T-helper 2 cell treated with Interferon-gamma antibody and Interleukin-4, amounts not matched to agents 100 ng/mL and 5 ng/mL, for 36 hours (primary cell): ENCODE data around the gene BMP7. TPM values are rescaled to one million over a fixed set of nuclear protein-coding genes. Genes with fewer than 3 reads are reported as not detected.

Experiments used
- intact Hi-C: fragments of 100-400 bp; cut with micrococcal nuclease; formaldehyde crosslinking; loops from one replicate; pipeline ENCODE4 v1.15.1; 2023
- total RNA-seq: library from RNA; stranded (reverse); gene quantifications from 2 replicates; pipeline ENCODE4 v1.2.3, GENCODE V29; 2022

Gene BMP7
- total RNA-seq, 1 donor from 2014 or later, result not detected

GRCh38 chr20:57212534-57213276, 53.7 kb downstream of the BMP7 start:
- intact Hi-C loops, result no loop called here

- intact Hi-C loops, result no loop called here
Observed at GRCh38 chr20:57211908-57212533, 54.4 kb downstream of the BMP7 start.

DNA sequence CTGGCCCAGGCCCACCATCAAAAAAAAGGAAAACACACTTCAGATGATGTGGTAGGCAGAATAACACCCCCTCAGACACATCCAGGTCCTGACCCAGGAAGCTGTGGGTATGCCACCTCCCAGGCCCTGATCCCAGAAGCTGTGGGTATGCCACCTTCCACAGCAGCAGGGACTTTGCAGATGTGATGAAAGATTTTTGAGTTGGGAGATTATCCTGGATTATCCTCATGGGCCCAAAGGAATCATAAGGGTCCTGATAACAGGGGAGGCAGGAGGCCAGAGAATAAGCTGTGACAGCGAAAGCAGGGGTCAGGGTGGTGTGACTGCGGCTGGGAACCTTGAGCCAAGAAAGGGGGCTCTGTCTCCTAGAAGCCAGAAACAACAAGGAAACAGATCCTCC, 55.0 kb downstream of the BMP7 start:
- intact Hi-C loops, result no loop called here

DNA sequence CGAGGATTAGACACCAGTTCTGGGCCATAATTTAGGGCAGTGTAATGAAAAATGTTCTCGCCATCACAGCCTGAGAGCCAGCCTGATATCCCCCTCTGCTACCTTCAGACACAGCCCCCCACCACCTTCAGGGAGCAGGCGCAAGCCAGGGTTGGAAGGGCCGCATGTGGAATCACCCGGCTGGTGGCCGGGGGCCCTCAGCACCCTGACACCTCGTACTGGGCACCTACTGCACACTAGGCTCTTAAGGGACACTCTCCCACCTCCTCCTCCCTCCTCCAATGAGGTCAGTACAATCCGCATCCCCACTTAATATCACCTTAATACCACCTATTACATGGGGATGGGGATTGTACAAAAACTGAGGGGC, 55.5 kb downstream of the BMP7 start:
- intact Hi-C loops, result no loop called here

- intact Hi-C loops, result no loop called here
Observed at GRCh38 chr20:57210054-57210910, 56.2 kb downstream of the BMP7 start.

DNA sequence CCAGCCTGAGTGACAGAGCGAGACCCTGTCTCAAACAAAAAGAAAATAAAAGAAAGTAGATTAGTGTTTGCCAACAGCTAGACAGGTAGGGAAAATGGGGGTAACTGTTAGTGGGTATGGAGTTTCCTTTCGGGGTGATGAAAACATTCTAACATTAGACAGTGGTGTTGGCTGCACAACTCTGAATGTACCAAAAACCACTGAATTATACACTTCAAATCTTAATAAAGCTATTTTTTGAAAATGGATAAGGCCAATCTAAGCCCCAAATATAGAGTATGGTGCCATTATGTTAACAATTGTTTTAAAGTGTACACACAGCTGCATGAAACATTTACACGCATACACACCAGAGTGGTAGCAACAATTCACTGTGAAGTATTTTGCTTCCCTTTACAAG, 57.0 kb downstream of the BMP7 start:
- intact Hi-C loops, result no loop called here

GRCh38 chr20:57208198-57208597, 58.2 kb downstream of the BMP7 start:
- intact Hi-C loops, result no loop called here

DNA sequence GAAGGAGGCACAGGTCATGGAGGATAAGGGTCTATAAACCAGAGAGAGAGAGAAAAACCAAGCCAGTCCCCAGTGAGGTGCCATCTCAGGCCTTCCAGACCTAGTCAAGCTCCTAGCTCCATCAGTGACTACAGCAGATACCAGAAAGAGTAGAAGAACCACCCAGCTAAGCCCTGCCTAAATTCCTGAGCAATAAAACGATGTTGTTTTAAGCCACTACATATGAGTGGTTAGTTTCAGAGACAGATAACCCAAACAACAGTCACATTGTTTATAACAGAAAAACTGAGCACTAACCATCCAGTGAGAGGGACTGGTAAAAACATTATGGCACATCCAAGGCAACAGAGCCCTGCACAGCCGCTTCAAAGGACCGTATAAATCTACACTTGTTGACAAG, 59.2 kb downstream of the BMP7 start:
- intact Hi-C loops, result no loop called here

DNA sequence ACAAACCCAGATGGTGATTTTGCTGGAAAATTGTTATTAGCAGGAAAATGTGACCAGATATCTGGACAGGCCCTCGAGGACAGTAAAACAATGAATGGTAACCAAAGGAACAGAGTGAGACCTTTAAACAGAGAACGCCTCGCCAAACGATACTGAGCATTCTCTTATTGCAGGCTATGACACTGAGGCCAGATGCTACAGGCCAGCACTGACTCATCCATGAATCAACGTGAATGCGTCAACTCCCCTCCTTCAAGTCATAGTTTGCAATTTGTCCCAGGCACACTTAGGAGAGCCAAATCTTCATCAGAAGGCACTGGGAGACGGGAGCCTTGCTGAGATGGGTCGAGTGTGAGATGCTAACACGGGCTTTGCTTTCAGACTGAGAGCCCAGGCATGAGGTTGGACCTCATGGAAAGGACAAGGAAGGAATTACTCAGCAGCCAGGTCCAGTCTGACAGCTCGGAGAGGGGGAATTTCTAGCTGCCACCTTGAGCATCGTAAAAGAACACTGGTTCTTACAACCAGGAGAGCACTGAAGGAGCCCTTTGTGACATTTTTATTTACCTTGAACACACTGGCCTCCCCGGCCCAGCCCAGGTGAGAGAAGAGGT, 60.7 kb downstream of the BMP7 start:
- intact Hi-C loops, result no loop called here

DNA sequence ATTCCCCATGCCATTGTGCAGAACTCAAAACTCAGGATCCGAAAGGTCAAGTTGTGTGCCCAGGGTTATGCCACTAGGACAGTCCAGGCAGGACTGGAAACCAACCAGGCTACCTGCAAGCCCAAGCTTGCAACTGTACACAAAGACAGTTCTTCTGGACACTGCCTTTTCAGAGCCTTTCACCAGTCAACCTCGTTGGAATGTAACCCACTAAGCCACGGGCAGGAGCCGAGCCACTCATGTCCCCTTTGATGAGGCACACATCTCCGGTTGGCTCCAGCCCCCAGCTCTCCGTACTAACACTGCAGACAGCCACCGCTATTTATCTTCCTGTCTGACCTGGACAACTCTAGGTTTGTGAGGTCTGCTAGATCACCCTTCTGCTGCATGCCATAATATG, 62.5 kb downstream of the BMP7 start:
- intact Hi-C loops, result no loop called here

DNA sequence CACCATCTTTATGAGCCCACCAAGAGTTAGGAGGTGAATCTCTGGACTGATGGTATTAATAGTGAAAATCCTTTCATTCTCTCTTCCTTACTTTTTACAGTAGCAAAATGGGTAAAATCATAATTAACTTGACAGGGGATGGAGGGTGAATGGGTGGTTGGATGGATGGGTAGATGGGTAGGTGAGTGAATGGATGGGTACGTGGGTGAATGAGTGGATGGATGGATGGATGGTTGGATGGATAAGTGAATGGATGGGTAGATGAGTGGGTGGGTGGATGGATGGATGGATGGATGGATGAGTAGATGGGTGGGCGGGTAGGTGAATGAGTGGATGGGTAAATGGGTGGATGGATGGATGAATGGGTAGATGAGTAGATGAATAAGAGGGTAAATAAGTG, 63.2 kb downstream of the BMP7 start:
- intact Hi-C loops, result no loop called here

DNA sequence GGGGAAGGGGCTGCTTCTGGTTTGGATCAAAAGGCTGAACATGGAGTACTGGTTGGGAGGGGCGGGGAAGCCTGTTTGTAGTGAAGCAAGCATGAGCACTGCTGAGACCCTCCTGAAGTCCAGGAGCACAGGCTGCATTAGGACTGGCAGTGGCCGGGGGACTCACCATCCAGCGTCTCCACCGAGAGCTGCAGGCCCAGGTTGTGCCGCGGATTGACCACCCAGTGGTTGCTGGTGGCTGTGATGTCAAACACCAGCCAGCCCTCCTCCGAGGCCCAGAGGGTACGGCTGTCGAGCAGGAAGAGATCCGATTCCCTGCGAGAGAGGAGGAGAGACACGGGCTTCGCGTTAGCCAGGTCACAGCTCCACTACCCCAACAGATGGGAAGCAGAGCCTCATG, 64.1 kb downstream of the BMP7 start:
- intact Hi-C loops, result no loop called here

DNA sequence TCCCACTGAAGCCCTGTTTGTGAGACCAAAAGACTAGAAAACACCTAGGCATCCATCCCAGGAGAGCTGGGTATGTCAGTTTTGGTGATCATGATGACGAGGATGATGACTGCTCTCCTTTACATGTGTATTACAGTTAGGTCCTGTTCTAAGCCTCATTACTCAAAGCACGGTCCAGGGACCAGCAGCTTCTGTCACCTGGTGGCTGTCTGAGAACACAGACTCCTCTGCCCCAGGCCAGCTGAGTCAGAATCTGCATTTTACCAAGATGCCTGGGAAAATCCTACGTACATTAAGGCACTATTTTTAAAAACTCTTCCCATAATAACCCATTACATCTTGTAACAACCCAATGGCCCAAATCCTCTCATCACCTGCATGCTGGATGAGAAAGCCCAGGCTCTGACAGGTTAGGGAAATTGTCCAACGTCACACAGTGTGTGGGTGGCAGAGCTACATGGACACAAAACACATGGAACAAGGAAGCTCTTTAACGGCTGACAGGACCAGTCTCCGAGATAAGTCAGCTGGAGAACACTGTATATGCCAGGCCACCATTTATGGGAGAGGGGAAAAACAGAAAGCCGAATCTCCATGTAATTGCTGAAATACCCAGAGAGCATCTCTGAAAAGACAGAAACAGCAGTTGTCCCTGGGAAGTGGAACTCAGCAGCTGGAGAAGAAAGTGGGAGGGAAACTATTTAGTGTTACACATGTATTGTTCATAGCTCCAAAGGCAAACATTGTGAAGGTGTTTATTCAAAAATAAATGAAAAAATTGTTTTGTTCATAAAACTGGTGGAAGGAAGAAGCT, 65.4 kb downstream of the BMP7 start:
- intact Hi-C loops, result no loop called here

GRCh38 chr20:57199656-57200405, 66.6 kb downstream of the BMP7 start:
- intact Hi-C loops, result no loop called here

- intact Hi-C loops, result no loop called here
Observed at GRCh38 chr20:57198132-57199072, 68.0 kb downstream of the BMP7 start.

- intact Hi-C loops, result no loop called here
Observed at GRCh38 chr20:57197352-57198131, 68.9 kb downstream of the BMP7 start.

GRCh38 chr20:57195469-57196100, 70.9 kb downstream of the BMP7 start:
- intact Hi-C loops, result no loop called here

DNA sequence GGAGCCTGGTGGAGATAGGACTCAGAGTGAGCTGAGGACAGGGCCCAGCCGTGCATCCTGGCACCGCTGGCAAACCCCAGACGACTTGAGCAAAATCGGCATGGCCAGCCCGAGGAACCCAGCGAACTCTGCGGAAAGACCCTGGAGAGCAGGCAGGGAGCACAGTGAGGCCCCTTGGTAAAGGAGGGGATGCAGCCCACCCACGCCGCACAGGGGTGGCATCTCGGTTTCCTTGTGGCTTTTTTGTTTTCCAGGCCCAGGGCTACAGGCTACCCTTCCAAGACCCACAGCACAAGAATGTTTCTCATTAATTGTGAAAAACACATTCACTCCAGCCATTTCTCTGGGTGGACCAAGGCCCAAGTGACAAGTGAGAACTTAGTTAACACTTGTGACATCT, 71.4 kb downstream of the BMP7 start:
- intact Hi-C loops, result no loop called here
